Prostate gland (tissue), 2 donors: ENCODE measurements around the gene ELMO1. TPM values are rescaled to one million over a fixed set of nuclear protein-coding genes. Genes with fewer than 3 reads are reported as not detected.

Experiments used
- DNase-seq: peaks from one replicate; pipeline ENCODE4 v3.0.0-alpha.2; 2019; ENCODE audit warnings: low spot score
- H3K27ac ChIP-seq, 2 donors: fragments of 200-600 bp; sonication (generic); 2 replicates each; pipeline ENCODE4 v1.5.1; 2017 to 2019
- H3K27me3 ChIP-seq: fragments of 200-600 bp; sonication (generic); replicated peaks from 2 replicates; pipeline ENCODE4 v1.5.1; 2019; ENCODE audit not compliant: insufficient read depth
- H3K36me3 ChIP-seq, 2 donors: fragments of 200-600 bp; sonication (generic); 1 replicate in 1 of 2; 2 replicates in 1 of 2; pipeline versions ENCODE4 v1.5.1 to v1.8.1; 2017 to 2019
- H3K4me1 ChIP-seq: fragments of 200-600 bp; sonication (generic); replicated peaks from 2 replicates; pipeline ENCODE4 v1.5.1; 2019
- H3K4me3 ChIP-seq, 2 donors: fragments of 200-600 bp; sonication (generic); 2 replicates each; pipeline ENCODE4 v1.5.1; 2017 to 2019
- H3K9me3 ChIP-seq: fragments of 200-600 bp; sonication (generic); 2 replicates; pipeline ENCODE4 v1.5.1; 2017
- POLR2A ChIP-seq: fragments of 450-650 bp; IDR thresholded peaks from one replicate; pipeline ENCODE4 v1.6.1; 2016; ENCODE audit warnings: antibody characterized with exemption, mild to moderate bottlenecking
- POLR2AphosphoS5 ChIP-seq: sonication (generic); formaldehyde crosslinking; IDR thresholded peaks from one replicate; pipeline ENCODE4 v1.6.1; 2017; ENCODE audit warnings: antibody characterized with exemption
- WGBS: methylation state at CpG from one replicate; pipeline ENCODE4 v1.1.5; 2018; 5-methylcytosine and 5-hydroxymethylcytosine counted together
- intact Hi-C: fragments of 100-400 bp; cut with DNase I; formaldehyde crosslinking; loops from one replicate; pipeline ENCODE4 v1.14.2; 2022
- total RNA-seq, 2 donors: library from RNA; depleted of rRNA; stranded (reverse); fragments of >200 nt; gene quantifications; one replicate each; pipeline ENCODE4 v1.1.0, GENCODE V29; 2016
- TF ChIP-seq, protein P1 (sequence below), 4 experiments: fragments of 200-600 bp in 2 of 4; fragments of 450-650 bp in 2 of 4; sonication (generic) in 2 of 4; IDR thresholded peaks; 1 replicate in 3 of 4; 2 replicates in 1 of 4; pipeline ENCODE4 v1.5.1; 2016 to 2019; ENCODE audit warnings: antibody characterized with exemption in 4 of 4, mild to moderate bottlenecking in 2 of 4, moderate library complexity in 2 of 4

Gene ELMO1
- total RNA-seq, 2 donors from 2014 or later: 6.7 to 19.3 TPM

DNA sequence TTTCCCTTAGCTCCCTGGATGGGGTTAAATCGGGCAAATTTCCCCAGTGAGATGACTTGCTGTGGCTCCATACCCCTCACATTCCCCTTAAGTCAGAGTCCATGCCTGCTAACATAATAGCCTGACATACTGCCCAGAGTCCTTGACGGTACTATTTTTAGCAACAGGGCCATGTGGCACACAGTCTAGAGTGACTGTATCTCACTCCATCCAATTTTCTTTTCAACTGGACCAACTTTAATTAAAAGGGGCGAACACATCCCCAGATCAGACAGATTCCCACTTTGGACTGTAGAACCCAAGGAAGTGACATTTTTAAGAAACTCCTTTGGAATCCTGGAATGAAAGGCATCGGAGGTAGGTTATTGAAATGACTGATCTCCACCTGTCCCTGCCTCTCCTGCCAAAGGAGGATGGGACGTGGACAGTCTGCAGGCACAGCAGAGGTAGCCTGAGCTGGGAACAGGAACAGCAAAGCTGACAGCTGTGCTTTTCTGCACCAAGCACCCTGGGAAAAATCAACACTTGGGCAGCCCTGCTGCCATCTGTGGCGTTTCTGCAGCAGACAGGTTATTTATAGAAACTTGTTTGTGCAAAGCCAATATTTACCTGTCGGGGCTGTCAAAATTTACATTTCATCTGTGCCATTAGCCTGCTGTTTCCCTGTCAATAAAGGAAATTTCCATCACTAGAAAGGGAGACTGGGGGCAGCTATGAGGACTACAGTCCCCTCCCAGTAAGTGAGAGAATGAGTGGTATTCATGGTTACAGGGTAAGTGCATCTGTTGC, 502.9 kb downstream of the ELMO1 start:
- 54% methylated on average over 7 of the region's 7 CpGs for WGBS
- H3K4me3 ChIP-seq: no peak overlapping the region
- peak; percentile 77 for DNase-seq
- H3K4me1 ChIP-seq: peaks cover 11% of the 10 kb centered on the region
- H3K36me3 ChIP-seq: no peaks in the 10 kb centered on the region
- H3K27me3 ChIP-seq: no peaks in the 10 kb centered on the region
- peak overlapping the region; percentile 66 to 72 for H3K27ac ChIP-seq
- intact Hi-C loops: no loop called here
- no peaks in the 10 kb centered on the region for H3K9me3 ChIP-seq
- TF ChIP-seq POLR2AphosphoS5: peak; percentile 77
- TF ChIP-seq POLR2A: no peak
- TF ChIP-seq, protein P1, sequence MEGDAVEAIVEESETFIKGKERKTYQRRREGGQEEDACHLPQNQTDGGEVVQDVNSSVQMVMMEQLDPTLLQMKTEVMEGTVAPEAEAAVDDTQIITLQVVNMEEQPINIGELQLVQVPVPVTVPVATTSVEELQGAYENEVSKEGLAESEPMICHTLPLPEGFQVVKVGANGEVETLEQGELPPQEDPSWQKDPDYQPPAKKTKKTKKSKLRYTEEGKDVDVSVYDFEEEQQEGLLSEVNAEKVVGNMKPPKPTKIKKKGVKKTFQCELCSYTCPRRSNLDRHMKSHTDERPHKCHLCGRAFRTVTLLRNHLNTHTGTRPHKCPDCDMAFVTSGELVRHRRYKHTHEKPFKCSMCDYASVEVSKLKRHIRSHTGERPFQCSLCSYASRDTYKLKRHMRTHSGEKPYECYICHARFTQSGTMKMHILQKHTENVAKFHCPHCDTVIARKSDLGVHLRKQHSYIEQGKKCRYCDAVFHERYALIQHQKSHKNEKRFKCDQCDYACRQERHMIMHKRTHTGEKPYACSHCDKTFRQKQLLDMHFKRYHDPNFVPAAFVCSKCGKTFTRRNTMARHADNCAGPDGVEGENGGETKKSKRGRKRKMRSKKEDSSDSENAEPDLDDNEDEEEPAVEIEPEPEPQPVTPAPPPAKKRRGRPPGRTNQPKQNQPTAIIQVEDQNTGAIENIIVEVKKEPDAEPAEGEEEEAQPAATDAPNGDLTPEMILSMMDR (IDR thresholded peaks at IDR 0.05): no peak

DNA sequence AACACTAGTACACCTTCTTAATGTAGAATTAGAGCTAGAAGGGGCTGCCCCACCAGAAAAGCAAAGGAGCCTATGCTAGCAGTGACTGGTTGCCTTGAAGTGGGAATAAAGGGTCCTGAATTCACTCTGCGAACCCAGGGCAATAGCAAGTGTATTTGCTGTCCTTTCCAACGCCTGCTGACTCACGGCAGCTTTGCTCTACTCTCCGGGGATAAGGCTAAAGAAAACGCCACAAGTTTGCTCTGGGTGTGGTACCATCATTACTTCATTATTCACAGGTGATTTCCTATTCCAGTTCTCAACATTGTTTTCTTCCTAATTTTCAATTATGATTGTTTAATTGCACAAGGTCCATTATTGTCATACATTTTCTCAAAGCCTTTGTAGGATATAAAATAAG, 503.8 kb downstream of the ELMO1 start:
- TF ChIP-seq, protein P1 (IDR thresholded peaks at IDR 0.05): no peak
- TF ChIP-seq POLR2AphosphoS5: no peak
- no peak for TF ChIP-seq POLR2A
- 93% methylated on average over 5 of the region's 5 CpGs for WGBS
- DNase-seq: no peak
- intact Hi-C loops: no loop called here
- H3K27ac ChIP-seq: peak overlapping the region; percentile 66 to 72
- H3K4me3 ChIP-seq: no peak overlapping the region
- no peaks in the 10 kb centered on the region for H3K9me3 ChIP-seq
- peaks cover 11% of the 10 kb centered on the region for H3K4me1 ChIP-seq
- no peaks in the 10 kb centered on the region for H3K36me3 ChIP-seq
- H3K27me3 ChIP-seq: no peaks in the 10 kb centered on the region

DNA sequence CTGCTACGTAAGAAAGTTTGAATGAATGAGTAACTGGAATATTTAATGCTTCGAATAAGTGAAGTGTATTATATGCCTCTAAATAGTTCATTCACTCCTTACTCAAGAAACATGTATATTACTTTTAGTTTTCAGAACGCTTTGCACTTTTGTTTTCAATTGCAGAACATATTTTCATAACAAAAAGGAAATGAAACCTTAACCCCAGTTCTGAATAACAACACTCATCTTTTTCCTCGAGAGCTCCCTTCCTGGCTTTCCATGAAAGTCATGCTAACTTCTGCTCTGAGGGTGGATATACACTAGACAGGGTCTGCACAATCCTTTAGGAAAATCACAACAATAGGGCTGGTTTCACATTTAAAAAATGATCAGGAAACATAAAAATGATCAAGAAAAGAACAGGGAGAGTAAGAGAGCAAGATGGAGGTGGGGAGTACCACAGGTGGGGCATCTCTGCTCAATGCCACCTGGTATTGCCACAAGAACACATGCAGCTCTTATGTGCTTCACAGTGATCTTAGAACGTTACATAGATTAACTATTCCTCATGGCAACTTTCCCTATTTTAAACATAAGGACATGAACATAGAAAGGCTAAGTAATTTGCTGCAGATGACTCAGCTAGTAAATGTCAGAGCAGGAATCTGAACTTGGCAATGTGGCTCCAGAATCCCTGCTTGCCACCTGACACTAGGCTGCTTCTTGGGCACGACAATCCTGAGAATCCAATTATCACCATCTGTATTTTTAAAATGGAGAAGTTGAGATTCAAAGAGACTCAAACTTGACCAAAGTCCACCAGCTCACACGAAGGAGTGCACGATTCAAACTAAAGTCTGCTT, 504.9 kb downstream of the ELMO1 start:
- Histone ChIP-seq H3K27ac (no peak overlapping the region), H3K4me1 (peaks cover 11% of the 10 kb centered on the region), H3K36me3 (no peaks in the 10 kb centered on the region), H3K4me3 (no peak overlapping the region), H3K9me3 (no peaks in the 10 kb centered on the region), H3K27me3 (no peaks in the 10 kb centered on the region)
- TF ChIP-seq POLR2AphosphoS5 (no peak), POLR2A (no peak)
- TF ChIP-seq, protein P1 (IDR thresholded peaks at IDR 0.05): no peak
- DNase-seq: no peak
- intact Hi-C loops: no loop called here
- 57% methylated on average over 8 of the region's 8 CpGs for WGBS

DNA sequence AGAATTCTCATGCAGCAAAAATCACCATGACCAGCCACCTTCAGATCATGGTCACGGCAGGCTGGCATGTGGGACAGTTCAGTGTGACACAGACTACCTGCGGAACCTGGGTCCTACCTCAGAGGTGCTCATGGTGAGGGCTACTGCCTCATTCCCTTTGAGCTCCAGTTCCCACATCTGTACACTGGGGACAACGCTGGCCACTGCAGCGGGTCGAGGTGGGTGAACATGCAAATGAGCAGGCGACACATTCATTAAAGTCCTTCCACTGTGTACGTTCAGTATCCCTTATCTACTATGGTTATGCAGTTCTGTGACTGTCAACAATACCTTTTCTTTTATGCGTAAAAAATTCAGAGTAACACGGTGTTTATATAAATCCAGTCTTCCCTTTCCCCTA, 505.7 kb downstream of the ELMO1 start:
- H3K4me3 ChIP-seq: no peak overlapping the region
- WGBS: 87% methylated on average over 9 of the region's 9 CpGs
- no peaks in the 10 kb centered on the region for H3K36me3 ChIP-seq
- H3K9me3 ChIP-seq: no peaks in the 10 kb centered on the region
- intact Hi-C loops: no loop called here
- TF ChIP-seq POLR2A: no peak
- TF ChIP-seq POLR2AphosphoS5: no peak
- TF ChIP-seq, protein P1 (IDR thresholded peaks at IDR 0.05): no peak
- no peak overlapping the region for H3K27ac ChIP-seq
- peaks cover 11% of the 10 kb centered on the region for H3K4me1 ChIP-seq
- H3K27me3 ChIP-seq: no peaks in the 10 kb centered on the region
- DNase-seq: no peak
